Choroid plexus epithelial cell (primary cell): ENCODE measurements around the gene CSHL1.
"Not testable (repeated sequence)": the region's sequence is repeated elsewhere in the genome, so short reads cannot be mapped to it uniquely, and the experiment has no call there.

Source experiments
- DNase-seq: peaks from one replicate; pipeline ENCODE4 v3.0.0-alpha.2; 2010; ENCODE audit warnings: low read depth
- H3K4me3 ChIP-seq: 2 replicates; pipeline ENCODE4 v1.5.1; 2011; ENCODE audit warnings: low read depth, mild to moderate bottlenecking, control low read depth, low read length, moderate library complexity
- TF ChIP-seq, protein P1 (sequence below): conservative IDR thresholded peaks from 2 replicates; pipeline ENCODE4 v1.5.1; 2011; ENCODE audit warnings: low read depth, mild to moderate bottlenecking, control low read depth, inconsistent platforms, low read length, moderate library complexity

The CSHL1 gene

DNA sequence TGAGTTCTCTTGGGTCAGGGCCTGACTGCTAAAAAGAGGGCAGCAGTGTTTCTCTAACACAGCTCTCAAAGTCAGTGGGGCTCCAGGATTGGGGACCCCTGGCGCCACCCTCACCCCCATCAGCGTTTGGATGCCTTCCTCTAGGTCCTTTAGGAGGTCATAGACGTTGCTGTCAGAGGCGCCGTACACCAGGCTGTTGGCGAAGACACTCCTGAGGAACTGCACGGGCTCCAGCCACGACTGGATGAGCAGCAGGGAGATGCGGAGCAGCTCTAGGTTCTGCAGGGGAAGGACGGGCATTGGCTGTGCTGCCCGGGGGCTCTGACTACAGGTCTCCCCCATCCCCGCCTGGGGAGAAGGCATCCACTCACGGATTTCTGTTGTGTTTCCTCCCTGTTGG lies 6.6 kb upstream of the CSHL1 start:
- H3K4me3 ChIP-seq: no peak overlapping the region
- DNase-seq: no peak
- TF ChIP-seq, protein P1, sequence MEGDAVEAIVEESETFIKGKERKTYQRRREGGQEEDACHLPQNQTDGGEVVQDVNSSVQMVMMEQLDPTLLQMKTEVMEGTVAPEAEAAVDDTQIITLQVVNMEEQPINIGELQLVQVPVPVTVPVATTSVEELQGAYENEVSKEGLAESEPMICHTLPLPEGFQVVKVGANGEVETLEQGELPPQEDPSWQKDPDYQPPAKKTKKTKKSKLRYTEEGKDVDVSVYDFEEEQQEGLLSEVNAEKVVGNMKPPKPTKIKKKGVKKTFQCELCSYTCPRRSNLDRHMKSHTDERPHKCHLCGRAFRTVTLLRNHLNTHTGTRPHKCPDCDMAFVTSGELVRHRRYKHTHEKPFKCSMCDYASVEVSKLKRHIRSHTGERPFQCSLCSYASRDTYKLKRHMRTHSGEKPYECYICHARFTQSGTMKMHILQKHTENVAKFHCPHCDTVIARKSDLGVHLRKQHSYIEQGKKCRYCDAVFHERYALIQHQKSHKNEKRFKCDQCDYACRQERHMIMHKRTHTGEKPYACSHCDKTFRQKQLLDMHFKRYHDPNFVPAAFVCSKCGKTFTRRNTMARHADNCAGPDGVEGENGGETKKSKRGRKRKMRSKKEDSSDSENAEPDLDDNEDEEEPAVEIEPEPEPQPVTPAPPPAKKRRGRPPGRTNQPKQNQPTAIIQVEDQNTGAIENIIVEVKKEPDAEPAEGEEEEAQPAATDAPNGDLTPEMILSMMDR: no peak

DNA sequence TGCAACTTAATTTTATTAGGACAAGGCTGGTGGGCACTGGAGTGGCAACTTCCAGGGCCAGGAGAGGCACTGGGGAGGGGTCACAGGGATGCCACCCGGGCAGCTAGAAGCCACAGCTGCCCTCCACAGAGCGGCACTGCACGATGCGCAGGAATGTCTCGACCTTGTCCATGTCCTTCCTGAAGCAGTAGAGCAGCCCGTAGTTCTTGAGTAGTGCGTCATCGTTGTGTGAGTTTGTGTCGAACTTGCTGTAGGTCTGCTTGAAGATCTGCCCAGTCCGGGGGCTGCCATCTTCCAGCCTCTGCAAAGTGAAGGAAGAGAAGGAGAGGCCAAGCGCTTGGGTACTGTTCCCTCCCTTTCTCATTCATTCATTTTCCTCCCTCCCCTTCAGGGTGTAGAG lies 6.1 kb upstream of the CSHL1 start:
- H3K4me3 ChIP-seq, DNase-seq: not testable (repeated sequence)

DNA sequence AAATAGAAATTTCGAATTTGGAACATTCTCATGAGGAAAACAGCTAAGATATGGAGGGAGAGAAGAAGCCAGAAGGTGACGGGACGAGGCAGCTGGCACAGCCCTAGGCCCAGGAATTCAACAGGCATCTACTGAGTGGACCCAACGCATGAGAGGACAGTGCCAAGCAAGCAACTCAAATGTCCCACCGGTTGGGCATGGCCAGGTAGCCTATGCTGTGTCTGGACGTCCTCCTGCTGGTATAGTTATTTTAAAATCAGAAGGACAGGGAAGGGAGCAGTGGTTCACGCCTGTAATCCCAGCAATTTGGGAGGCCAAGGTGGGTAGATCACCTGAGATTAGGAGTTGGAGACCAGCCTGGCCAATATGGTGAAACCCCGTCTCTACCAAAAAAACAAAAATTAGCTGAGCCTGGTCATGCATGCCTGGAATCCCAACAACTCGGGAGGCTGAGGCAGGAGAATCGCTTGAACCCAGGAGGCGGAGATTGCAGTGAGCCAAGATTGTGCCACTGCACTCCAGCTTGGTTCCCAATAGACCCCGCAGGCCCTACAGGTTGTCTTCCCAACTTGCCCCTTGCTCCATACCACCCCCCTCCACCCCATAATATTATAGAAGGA lies 5.6 kb upstream of the CSHL1 start:
- TF ChIP-seq, protein P1: no peak
- no peak for DNase-seq
- H3K4me3 ChIP-seq: no peak overlapping the region

DNA sequence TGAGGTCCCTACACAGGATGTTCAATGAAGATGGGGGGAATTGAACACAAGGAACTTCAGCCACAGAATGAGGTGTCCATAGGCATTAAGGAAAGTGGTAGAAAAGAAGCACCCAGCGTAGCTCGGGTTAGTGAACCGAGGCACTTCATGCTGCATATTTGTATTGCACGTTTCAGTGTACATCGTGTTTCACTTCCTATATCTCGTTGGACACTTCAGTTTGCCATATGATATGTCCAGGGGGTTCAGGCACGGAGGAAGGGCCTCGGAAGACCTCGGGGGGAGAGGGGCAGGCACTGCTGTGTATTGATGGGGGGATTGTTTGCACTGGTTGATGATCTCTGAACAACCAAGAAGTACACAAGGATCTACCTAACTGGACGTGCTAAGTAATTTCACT lies 4.7 kb upstream of the CSHL1 start:
- DNase-seq: not testable (repeated sequence)

DNA sequence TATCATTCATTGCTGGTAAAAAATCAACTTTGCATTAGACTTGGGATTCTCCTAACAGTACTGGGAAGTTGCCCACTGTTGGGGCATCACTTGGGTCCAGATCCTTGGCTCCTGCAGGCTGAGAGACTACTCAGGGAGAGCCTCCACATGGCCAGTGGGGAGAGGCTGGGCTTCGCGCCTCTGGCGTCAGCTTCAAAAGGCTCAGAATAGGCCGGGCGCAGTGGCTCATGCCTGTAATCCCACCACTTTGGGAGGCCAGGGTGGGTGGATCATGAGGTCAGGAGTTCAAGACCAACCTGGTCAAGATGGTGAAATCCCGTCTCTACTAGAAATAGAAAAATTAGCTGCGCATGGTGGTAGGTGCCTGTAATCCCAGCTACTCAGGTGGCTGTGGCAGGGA lies 3.4 kb upstream of the CSHL1 start:
- no peak for DNase-seq
- no peak overlapping the region for H3K4me3 ChIP-seq
- TF ChIP-seq, protein P1: no peak

More for the DNA sequence above, 4.7 kb upstream of the CSHL1 start:
- H3K4me3 ChIP-seq: not testable (repeated sequence)

DNA sequence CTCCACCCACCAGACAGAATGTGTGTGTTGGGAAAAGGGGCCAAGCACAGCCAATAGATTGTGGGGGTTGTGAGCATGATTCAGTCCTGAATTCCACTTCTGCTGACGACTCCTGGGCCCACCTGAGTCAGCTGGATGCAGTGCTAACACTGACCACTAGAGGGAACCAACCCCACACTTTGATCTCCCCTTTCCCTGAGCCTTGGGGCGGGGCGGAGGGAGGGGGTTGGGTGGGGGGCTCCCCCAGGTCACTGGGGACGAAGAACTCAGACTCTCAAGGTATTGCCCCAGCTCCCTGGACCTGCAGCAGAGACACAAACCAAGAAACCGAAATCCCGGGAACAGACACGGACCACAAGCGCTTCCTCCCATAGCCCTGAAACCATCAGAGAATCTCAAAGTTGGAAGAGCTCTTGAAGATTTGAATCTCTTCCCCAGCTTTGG lies 621 bp upstream of the CSHL1 start:
- DNase-seq: peak; percentile 20
- TF ChIP-seq, protein P1: peak; percentile 72
- H3K4me3 ChIP-seq: no peak overlapping the region

DNA sequence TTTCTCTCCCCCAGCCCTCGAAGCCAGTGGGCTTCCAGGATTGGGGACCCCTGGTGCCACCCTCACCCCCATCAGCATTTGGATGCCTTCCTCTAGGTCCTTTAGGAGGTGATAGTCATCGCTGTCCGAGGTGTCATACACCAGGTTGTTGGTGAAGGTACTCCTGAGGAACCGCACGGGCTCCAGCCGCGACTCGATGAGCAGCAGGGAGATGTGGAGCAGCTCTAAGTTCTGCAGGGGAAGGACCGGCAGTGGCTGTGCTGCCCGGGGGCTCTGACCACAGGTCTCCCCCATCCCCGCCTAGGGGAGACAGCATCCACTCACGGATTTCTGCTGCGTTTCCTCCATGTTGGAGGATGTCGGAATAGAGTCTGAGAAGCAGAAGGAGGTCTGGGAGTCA lies 962 bp downstream of the CSHL1 start:
- TF ChIP-seq, protein P1: no peak
- H3K4me3 ChIP-seq: no peak overlapping the region
- DNase-seq: no peak

DNA sequence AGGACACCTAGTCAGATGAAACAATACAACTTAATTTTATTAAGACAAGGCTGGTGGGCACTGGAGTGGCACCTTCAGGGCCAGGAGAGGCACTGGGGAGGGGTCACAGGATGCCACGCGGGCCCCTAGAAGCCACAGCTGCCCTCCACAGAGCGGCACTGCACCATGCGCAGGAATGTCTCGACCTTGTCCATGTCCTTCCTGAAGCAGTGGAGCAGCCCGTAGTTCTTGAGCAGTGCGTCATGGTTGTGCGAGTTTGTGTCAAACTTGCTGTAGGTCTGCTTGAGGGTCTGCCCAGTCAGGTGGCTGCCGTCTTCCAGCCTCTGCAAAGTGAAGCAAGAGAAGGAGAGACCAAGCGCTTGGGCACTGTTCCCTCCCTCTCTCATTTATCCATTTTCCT lies 1.5 kb downstream of the CSHL1 start:
- not testable (repeated sequence) for H3K4me3 ChIP-seq, DNase-seq
